HG03558 (cell line): Measurements from ENCODE around the gene FAM181A.
A peak's percentile ranks its signal among the peaks of the same experiment; 100 is the strongest.

Experiments used
- ATAC-seq: cut with Tn5 transposase; IDR thresholded peaks from one replicate; pipeline ENCODE4 v1.9.1; 2021; ENCODE audit warnings: moderate number of reproducible peaks; ENCODE audit not compliant: unreplicated experiment; ENCODE audit errors: extremely low read depth

Gene FAM181A

DNA sequence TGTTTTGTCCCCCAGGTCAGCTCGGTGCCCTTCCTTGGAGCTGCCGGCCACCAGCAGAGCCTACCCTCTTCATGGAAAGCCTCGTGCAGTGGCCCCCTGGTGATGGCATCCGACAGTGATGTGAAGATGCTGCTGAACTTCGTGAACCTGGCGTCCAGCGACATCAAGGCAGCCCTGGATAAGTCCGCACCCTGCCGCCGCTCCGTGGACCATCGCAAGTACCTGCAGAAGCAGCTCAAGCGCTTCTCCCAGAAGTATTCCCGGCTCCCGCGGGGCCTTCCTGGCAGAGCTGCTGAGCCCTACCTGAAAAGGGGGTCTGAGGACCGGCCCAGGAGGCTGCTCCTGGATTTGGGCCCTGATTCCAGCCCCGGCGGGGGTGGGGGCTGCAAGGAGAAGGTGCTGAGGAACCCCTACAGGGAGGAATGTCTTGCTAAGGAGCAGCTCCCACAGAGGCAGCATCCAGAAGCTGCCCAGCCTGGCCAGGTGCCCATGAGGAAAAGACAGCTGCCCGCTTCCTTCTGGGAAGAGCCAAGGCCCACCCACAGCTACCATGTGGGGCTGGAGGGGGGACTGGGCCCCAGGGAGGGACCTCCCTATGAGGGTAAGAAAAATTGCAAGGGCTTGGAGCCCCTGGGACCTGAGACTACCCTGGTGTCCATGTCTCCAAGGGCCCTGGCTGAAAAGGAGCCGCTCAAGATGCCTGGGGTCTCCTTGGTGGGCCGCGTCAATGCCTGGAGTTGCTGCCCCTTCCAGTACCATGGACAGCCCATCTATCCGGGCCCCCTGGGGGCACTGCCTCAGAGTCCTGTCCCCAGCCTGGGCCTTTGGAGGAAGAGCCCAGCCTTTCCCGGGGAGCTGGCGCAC is 1.3 kb downstream of the FAM181A start:
- ATAC-seq: no peak

DNA sequence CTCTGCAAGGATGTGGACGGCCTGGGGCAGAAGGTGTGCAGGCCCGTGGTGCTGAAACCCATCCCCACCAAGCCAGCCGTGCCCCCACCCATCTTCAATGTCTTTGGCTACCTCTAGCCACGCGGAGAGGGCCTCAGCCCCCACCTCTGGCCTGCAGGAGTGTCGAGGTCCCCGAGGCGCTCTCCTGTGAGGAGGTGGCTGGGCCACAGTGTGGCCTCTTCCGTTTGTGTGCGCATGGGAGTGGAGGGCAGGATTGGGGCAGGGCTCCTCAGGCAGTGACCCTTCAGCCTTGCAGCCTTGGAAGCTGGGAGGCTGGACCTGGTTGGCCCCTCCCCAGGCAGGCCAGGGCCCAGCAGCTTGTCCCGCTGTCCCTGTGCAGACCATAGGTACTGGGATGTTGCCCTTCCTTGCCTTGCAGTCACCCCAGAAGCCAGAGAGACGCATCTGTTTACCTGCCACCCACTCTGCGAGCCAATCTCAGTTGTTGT is 1.9 kb downstream of the FAM181A start:
- ATAC-seq: no peak

DNA sequence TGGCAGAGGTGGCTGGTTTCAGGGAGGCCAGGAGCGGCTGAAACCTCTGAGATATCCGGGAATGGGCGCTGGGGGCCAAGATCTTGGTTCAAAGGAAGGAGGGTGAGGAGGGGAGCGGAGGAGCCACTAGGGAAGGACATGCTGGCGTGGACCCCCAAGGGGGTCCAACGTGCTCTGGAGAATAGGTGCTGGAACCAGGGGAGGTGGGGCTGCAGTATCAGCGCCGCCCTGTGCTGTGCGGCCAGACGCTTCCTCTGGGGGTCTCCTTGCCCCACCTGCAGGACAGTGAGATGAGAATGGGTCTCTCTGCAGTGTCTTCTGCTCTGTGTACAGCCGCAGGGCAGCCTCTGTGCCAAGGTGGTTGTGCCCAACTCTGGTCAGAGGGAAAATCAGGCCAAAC is 2.5 kb downstream of the FAM181A start:
- no peak for ATAC-seq

DNA sequence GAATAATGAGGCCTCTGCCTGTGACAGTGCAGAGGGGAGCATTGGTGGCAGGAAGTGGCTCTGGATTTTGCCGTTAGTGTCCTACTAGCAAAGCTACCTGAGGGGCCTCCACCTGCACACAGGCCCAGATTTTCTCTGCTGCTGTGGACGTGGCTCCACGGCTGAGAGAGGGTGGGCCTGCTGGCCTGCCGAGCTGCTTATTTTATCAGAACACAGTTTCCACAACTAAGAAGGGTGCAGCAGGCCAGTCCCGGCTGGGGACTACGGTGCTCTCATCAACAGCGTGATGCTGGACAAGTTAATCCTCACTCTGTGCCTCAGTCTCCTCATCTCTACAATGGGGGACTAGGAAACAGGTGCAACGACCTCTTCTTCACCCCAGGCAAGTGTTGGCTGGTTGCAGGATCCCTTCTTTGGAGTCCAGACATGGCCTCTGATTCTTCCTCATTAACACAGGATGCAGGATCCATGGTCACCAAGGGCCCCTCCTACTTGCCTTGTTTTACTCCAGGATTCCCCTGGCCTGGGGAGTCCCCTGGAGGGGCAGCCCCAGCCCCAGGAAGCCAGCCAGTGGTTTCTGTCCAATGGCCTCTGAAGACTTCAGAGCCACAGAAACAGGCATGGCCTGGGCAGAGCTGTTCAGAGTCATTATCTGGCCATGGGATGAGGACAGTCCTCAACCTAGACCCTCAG is 3.3 kb downstream of the FAM181A start:
- ATAC-seq: no peak

DNA sequence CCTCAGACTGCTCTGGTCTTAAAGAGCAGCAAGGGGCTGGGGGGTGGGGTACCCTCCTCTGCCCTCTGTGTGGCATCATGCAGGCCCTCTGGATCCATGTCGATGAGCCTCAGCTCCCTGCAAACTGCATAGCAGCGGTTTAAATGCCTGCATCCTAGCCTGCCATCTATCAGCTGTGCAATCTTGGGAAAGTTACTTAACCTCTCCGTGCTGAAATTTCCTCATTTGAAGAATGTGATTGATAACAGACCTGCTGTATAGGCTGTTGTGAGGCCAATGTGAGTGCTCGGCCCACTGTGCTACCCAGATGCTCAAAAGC is 3.8 kb downstream of the FAM181A start:
- no peak for ATAC-seq

DNA sequence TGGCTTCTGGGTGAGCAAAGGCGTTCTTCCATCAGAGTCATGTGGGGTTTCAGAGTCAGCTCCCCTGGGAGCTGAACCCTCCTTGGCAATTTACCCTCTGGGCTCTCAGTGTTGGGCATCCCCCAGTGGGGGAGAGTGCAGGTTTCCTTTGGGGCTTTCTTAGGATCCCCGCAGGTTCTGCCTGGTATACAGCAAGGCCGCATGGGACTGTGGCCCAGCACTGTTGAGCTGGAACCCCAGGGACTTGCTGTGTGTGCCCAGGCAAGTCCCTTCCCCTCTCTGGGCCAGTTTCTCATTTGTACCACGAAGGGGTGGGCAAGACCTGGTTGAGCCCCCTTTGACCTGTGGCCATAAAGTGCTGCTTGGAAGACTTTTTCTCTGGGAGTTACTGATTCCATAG is 5.5 kb downstream of the FAM181A start:
- ATAC-seq: no peak

DNA sequence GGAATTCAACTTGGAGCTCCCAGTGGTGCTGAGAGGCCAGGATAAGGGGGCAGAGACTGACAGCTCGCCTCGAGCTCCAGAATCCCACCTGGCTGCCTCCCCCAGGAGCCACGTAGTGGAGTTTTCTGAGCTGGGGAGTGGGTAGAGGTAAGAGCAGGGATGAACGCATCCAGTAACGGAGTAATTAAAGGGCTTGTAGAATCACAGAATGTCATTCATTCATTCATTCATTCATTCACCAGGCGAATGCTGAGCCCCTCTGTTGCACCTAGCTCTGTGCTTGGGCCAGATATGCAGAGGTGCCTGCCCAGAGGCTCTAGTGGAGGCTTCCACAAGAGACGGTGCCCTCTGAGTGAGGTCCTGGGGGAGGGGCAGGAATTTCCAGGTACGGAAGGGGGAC is 8.1 kb downstream of the FAM181A start:
- ATAC-seq: no peak

DNA sequence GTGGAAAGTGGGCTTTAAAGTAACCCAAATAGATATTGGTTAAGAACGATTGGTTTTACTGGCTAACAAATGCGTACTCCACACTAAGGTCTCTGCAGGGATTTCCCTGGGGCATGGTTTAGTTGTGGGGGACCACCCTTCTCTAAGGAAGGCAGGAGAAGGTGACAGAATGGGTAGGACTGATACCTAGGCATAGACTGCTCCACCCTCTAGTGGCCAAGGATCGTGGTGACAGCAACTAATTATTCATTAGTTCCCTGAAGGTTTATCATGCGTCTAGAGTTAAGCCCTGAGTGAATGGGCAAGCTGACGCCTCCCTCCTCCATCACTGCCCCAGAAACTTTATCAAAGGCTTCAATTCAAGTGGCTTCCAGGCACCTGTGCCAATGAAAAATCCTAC is 9.1 kb downstream of the FAM181A start:
- ATAC-seq: no peak

DNA sequence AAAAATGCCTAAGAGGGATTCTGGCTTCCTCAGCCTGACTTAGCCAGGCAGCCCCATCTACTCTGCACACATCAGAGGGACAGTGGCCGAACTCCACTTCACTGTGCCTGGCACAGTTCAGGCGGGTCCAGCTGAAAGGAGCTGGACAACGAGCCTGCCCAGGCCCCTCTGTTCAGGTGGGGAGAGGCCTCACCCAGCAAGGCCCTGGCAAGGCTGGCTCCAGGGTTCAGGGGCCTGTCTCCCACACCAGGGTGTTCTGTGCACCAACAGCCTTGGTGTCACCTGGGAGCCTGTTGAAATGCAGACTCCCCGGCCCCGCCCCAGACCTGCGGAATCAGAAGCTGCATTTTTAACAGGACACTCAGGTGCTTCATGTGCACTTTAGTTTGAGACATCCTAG is 9.8 kb downstream of the FAM181A start:
- ATAC-seq: no peak

DNA sequence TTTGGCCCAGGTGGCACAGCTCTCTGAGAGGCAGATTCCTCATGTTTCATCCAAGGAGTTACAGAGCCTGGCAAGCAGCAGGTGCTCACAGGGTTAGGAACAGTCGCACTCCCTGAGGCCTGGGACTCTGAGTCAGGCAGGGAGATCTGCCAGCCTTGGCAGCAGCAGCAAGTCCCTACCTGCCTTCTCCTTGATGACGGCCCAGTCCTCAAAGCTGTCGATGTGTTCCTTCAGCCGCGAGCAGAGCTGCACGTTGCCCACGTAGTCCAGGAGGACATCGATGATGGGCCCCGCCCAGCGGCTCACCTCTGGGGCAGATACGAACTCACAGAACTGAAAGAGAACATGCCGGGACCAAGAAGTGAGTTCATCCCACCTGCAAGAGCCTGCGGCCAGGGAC is 10.4 kb downstream of the FAM181A start:
- no peak for ATAC-seq

DNA sequence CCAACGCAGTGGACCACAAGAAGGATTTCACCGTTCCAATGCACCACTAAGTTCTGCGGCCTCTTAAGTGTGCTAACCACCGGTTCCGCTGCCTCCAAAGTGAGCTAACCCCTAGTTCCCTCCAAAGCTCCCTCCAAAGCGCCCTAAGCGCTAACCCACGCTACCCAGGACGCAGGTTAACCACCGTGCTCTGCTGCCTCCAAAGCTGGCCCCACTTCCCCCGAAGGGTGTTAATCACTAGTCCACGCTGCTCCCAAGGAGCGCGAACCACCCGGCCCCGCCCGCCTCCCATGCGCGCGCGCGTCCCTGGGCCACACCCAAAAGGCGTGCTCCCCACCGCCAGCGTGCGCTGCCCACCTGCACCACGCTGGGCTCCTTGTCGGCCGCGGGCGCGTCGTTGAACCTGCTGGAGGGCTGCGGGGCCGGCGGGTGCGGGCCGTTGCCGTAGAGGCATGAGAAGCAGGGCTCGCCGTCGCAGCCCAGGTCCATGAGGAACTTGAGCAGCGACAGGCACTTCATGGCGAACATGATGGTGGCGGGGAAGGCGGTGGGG is 11.7 kb downstream of the FAM181A start:
- no peak for ATAC-seq

DNA sequence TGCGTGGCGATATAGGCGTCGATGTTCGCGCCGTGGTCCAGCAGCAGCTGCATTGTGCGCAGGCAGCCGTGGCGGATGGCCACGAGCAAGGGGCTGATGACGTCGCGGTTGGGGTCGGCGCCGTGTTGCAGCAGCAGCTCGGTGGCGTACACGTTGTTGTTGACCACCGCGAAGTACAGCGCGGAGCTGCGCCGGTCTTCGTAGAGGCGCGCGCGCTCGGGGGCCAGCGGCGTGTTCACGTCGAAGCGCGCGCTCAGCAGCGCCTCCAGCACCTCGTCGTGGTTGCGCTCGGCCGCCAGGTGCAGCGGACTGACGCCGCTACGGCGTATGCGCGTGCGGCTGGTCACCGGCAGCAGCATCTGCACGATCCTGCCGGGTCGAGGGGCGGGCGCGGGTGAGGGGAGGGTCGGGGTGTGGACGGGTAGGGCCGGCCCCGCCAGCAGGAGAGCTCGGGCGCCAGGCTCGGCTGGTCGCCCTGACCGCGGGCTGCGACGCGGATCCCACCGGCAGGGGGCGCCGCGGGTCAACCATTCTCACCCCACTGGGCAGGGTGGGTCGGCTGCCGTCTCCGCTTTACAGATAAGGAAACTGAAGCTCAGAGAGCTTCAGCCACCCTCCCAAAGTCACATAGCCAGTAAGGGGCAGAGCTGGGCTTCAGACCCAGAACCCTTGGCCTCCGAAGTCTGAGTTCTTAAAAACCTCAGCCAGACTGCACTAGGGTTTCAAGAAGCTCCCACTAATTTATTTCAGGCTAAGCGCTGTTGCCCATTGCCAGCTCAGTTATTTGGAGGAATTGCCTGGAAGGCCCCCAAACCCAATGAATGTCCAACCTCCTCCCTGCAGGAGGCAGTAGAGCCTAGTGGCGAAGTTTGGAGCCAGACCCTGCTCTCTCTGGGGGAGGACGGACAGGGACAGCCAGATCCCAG is 12.4 kb downstream of the FAM181A start:
- ATAC-seq: peak; percentile 76

DNA sequence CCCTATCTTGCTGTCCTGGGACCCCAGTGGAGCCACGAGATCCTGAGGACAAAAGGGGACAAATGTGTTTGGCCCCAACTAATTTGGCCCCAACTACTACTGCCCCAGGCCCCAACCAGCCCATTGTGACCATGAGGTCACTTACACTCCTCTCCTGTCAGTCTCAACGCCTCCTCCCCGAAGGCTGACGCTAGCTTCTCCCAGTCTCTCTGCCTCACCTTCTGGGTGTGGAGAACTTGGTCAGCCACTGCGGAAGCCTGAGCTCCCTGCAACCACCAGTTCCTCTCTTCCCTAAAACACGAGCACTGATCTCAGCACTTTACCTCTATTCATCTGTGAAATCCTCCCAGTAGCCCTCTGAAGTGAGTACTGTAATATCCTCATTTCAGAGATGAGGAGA is 13.3 kb downstream of the FAM181A start:
- ATAC-seq: no peak

DNA sequence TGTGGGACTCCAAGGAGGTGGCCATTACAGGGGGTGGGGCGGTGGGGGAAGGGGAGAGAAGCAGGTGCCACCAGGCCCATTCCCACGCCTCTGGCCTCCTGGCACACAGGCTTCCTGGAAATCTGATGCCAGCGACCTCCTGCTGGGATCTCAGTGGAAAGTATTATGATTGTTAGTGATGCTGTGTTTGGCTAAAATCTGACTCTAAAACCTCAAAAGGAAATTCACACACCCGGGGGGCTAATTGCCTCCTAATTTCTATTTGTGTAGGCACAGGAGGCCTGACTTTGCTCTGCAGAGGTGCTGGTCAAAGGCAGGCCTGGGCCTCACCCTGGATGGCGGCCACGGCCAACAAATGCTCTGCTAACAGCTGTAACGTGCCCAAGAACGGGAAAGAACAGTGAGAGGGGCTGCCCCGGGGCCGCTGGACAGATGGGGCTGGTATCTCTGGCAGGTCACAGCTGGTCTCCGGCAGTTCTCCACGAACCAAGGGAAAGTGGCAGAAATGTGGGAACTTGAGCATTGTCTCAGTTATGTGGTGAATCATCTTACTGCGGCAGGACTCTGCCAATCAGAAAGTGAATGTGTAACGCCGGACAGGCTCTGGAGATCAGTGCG is 14.3 kb downstream of the FAM181A start:
- no peak for ATAC-seq

DNA sequence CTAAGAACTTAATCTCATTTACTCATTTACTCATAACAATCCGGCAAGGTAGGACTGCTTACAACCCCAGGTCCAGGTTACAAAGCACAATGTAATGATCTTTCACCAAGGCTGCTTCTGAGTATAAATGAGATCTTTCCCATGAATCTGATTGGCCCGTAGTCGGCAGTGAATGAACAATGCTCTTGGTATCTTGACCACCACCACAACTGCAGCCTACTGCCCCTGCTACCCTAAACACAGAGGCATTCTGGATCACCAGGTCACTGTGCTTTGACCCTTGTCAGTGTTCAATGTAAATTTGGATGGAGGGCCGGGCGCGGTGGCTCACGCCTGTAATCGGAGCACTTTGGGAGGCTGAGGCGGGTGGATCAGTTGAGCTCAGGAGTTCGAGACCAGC is 15.9 kb downstream of the FAM181A start:
- ATAC-seq: no peak

DNA sequence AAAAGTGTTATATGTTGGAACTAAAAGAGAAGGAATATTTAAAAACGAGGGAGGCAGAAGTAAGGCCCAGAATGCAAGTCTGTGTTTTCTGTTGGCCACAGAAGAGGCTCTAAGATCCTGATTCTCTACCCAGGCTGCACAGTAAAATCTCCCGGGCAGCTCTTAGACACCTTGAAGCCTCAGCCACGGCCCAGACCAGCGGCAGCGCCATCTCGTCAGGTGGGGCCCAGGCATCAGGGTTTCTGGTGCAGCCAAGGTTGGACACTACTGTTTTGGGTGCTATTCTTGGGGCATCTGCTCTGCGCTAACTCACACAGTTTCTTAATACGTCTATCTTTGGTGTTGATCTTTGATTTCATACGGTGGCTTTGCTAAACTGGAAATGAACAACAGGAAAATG is 16.8 kb downstream of the FAM181A start:
- no peak for ATAC-seq

DNA sequence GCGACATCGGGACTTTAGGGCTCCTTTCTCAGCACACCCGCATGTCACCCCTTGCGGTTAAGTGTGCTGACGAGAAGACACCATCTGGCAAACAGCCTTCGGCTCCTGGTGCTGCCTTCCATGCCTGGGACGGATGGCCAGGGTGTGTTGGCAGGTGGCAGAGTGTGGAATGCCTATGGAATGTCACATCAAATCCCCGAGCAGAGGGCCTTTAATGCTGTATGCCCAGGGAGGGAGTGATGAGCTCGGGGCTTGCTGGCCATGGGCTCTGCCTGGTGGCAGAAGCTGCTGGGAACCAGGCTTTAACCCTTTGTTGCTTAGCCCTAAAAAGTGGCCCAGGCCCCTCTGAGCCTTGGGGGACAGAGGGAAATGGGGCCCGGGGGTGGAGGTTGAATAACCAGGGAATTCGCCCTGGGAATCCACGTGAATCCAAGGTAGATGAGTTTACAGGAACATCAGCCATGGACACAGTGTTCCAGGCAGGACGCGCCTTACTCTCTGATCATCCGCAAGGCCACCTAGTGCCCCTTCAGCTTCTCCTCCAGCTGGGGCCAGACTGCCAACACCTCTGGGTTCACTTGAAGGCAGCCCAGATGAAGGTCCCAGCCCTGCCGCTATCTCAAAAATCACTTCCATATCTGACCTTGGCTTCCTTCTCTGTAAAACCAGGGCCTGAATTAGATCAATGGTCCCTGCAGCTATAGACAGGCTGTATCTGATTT is 17.4 kb downstream of the FAM181A start:
- ATAC-seq: no peak

DNA sequence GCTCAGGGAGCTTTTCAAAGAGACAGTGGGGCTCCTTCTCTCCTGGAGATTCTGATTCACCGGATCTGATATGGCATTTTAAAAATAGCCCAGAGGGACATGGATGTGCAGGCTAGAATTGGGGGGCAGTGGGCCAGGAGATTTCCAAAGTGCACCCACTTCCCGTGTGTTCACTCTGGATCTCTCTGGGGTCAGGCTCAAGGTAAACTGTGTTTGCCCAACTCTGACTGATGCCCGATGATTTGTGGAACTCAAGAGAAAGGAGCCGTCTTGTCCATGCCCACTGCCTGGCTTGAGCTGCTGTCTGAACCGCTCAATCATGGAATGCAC is 17.9 kb downstream of the FAM181A start:
- ATAC-seq: no peak

DNA sequence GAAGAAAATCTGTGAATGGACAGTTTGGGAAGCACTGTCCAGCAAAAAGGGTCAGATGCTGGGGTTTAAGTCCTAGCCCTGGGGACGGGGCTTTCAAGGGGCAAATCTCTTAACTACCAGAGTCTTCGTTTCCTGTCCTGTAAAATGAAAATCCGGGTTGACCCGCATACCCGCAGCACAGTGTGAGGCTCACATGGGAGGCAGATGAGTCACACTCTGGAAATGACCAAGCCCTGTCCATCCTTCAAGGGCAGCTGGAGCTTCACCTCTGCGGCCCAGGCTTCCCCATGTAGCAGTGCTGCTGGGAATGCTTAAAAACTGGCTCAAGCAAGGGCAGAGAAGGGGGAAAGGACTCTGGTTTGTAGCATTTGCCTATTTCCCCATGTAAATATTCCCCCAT is 19.0 kb downstream of the FAM181A start:
- no peak for ATAC-seq
